AG10803 (cell line): ENCODE measurements around the gene SLC8A1.

ENCODE experiments used
- DNase-seq: peaks from one replicate; pipeline ENCODE4 v3.0.0; 2010; ENCODE audit warnings: low read depth
- H3K4me3 ChIP-seq: 2 replicates; pipeline ENCODE4 v1.5.1; 2011; ENCODE audit warnings: mild to moderate bottlenecking, low read length, control low read depth
- CTCF ChIP-seq: conservative IDR thresholded peaks from 2 replicates; pipeline ENCODE4 v1.5.1; 2011; ENCODE audit warnings: mild to moderate bottlenecking, low read length, control low read depth, inconsistent platforms

SLC8A1 gene

GRCh38 chr2:40256008-40256407 lies 195.9 kb downstream of the SLC8A1 start:
- no peak for TF ChIP-seq CTCF
- DNase-seq, result no peak
- H3K4me3 ChIP-seq, result no peak overlapping the region

- no peak for TF ChIP-seq CTCF
- no peak for DNase-seq
- no peak overlapping the region for H3K4me3 ChIP-seq
Measured at GRCh38 chr2:40255103-40255502, 196.8 kb downstream of the SLC8A1 start.

DNA sequence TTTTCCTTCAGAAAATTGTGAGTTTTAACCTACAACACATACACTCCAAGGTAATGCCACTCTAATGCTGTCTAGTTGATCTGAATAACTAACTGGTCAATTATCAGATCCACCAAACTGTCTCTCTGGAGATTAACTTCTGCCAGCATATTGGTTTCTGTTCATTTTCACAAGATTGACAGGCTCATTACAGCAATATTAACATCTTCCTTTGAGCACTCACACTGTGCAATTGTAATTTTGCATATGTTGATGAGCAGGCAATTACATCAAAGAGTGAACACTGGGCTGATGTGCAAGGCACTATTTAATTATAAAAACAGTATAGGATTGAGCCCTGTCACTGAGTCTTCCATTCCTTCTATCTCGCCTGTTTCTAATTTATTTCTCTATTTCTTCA lies 197.3 kb downstream of the SLC8A1 start:
- TF ChIP-seq CTCF, result no peak
- no peak overlapping the region for H3K4me3 ChIP-seq
- DNase-seq, result no peak

GRCh38 chr2:40251137-40251536 lies 200.8 kb downstream of the SLC8A1 start:
- no peak overlapping the region for H3K4me3 ChIP-seq
- no peak for DNase-seq
- no peak for TF ChIP-seq CTCF

- no peak for DNase-seq
- H3K4me3 ChIP-seq, result no peak overlapping the region
- TF ChIP-seq CTCF, result no peak
Measured at GRCh38 chr2:40249577-40249976, 202.3 kb downstream of the SLC8A1 start.

DNA sequence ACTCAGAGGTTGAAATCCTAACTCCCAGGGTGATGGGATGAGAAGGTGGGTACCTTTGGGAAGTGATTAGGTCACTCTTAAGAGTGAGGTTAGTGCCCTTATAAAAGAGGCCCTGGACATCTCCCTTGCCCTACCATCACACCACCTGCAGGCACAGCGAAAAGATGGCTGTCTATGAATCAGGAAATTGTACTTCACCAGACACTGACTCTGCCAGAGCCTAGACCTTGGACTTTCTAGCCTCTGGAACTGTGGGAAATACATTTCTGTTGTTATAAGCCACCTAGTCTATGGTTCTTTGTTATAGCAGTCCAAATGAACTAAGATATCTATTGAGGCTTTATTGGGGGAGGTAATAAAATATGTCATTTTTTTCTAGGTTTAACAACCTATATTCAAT lies 203.6 kb downstream of the SLC8A1 start:
- no peak for TF ChIP-seq CTCF
- no peak for DNase-seq
- H3K4me3 ChIP-seq, result no peak overlapping the region

GRCh38 chr2:40244675-40245074 lies 207.2 kb downstream of the SLC8A1 start:
- H3K4me3 ChIP-seq, result no peak overlapping the region
- peak; percentile 80 for TF ChIP-seq CTCF
- peak; percentile 74 for DNase-seq
